CD4-positive, alpha-beta memory T cell (primary cell): ENCODE measurements around the gene PRDM5. TPM values are rescaled to one million over a fixed set of nuclear protein-coding genes. Genes with fewer than 3 reads are reported as not detected.

ENCODE experiments used
- CTCF ChIA-PET: fragments of 350-600 bp; sonication (Branson Sonifier 250); formaldehyde crosslinking; loops from one replicate; lab custom pipeline; 2021; ENCODE audit warnings: inconsistent platforms; ENCODE audit not compliant: partially characterized antibody; lab: Charles Lee
- POLR2A ChIA-PET: fragments of 350-600 bp; sonication (Branson Sonifier 250); formaldehyde crosslinking; loops from one replicate; lab custom pipeline; 2021; ENCODE audit not compliant: partially characterized antibody; lab: Charles Lee
- DNase-seq, 5 donors: peaks; one replicate each; pipeline versions ENCODE4 v3.0.0 to v3.0.0-alpha.2; 2020 to 2022; ENCODE audit warnings: mixed read lengths in 1 of 5
- H3K27ac ChIP-seq: one replicate; pipeline ENCODE4 v1.7.0; 2013; ENCODE audit warnings: low read depth, low read length
- H3K27me3 ChIP-seq: 2 replicates; pipeline ENCODE4 v1.7.0; 2013; ENCODE audit warnings: mild to moderate bottlenecking, low read length, moderate library complexity; ENCODE audit not compliant: insufficient read depth
- H3K36me3 ChIP-seq: 2 replicates; pipeline ENCODE4 v1.7.0; 2013; ENCODE audit warnings: mild to moderate bottlenecking, low read length, moderate library complexity; ENCODE audit not compliant: insufficient read depth
- H3K4me1 ChIP-seq: 2 replicates; pipeline ENCODE4 v1.7.0; 2013; ENCODE audit warnings: mild to moderate bottlenecking, low read length, moderate library complexity; ENCODE audit not compliant: insufficient read depth
- H3K4me3 ChIP-seq, 2 donors: one replicate each; pipeline ENCODE4 v1.7.0; 2013; ENCODE audit warnings: low read length in 2 of 2, mild to moderate bottlenecking in 1 of 2
- H3K9me3 ChIP-seq, 2 donors: one replicate each; pipeline ENCODE4 v1.7.0; 2013; ENCODE audit warnings: low read length in 2 of 2, control low read depth in 1 of 2; ENCODE audit not compliant: control insufficient read depth in 1 of 2
- H3K27ac Mint-ChIP-seq, 7 donors: one replicate each; pipeline ENCODE4 v1.8.0; 2020 to 2021; ENCODE audit warnings: mixed read lengths in 7 of 7, mild to moderate bottlenecking in 6 of 7, inconsistent platforms in 3 of 7, moderate library complexity in 3 of 7
- H3K27me3 Mint-ChIP-seq, 2 donors: one replicate each; pipeline ENCODE4 v1.8.0; 2020 to 2021; ENCODE audit warnings: mixed read lengths in 2 of 2
- H3K36me3 Mint-ChIP-seq, 2 donors: one replicate each; pipeline ENCODE4 v1.8.0; 2020 to 2021; ENCODE audit warnings: mixed read lengths in 2 of 2, inconsistent platforms in 1 of 2, mild to moderate bottlenecking in 1 of 2
- H3K4me1 Mint-ChIP-seq, 4 donors: one replicate each; pipeline ENCODE4 v1.8.0; 2020 to 2021; ENCODE audit warnings: mixed read lengths in 4 of 4, mild to moderate bottlenecking in 1 of 4
- H3K4me3 Mint-ChIP-seq, 8 donors: one replicate each; pipeline ENCODE4 v1.8.0; 2020 to 2021; ENCODE audit warnings: mixed read lengths in 8 of 8, mild to moderate bottlenecking in 7 of 8, moderate library complexity in 6 of 8, inconsistent platforms in 3 of 8
- H3K9me3 Mint-ChIP-seq, 8 donors: one replicate each; pipeline ENCODE4 v1.8.0; 2020 to 2021; ENCODE audit warnings: mixed read lengths in 8 of 8, mild to moderate bottlenecking in 5 of 8, inconsistent platforms in 3 of 8, moderate library complexity in 1 of 8
- intact Hi-C: fragments of 100-400 bp; cut with micrococcal nuclease; formaldehyde crosslinking; loops from one replicate; pipeline ENCODE4 v1.15.1; 2023
- polyA plus RNA-seq, 2 donors: library from polyadenylated mRNA; unstranded; fragments of 300-500 nt; fragmentation: Illumina TruSeq; gene quantifications; one replicate each; pipeline ENCODE4 v1.2.3, GENCODE V29; 2021
- total RNA-seq, 2 experiments: library from RNA; stranded (reverse); gene quantifications; one replicate each; pipeline ENCODE4 v1.2.3, GENCODE V29; 2021

Gene PRDM5
- total and polyA plus RNA-seq, 4 experiments from 2014 or later: 0.24 to 0.84 (median 0.36) TPM

GRCh38 chr4:120844528-120844921 is 78.0 kb downstream of the PRDM5 start:
- no peak overlapping the region for H3K4me3 ChIP-seq
- no peaks in the 10 kb centered on the region for H3K4me1 ChIP-seq
- intact Hi-C loops: no loop called here
- H3K9me3 ChIP-seq: no peaks in the 10 kb centered on the region
- Mint-ChIP-seq H3K27ac (no peak overlapping the region), H3K36me3 (no peaks in the 10 kb centered on the region), H3K4me1 (peaks cover 3 to 7% (median 6%) of the 10 kb centered on the region in 4 donors), H3K27me3 (no peaks in the 10 kb centered on the region), H3K9me3 (no peaks in the 10 kb centered on the region), H3K4me3 (no peak overlapping the region)
- H3K36me3 ChIP-seq: no peaks in the 10 kb centered on the region
- ChIA-PET CTCF (interaction anchor here (0.6 to 1.5 kb wide), 2 partner anchors 127 to 463 kb away, joined by 3 to 4 read pairs; no protein-coding TSS in a partner anchor), POLR2A (no interaction called here)
- no peak overlapping the region for H3K27ac ChIP-seq
- no peak for DNase-seq
- H3K27me3 ChIP-seq: no peaks in the 10 kb centered on the region

- Mint-ChIP-seq H3K4me3 (no peak overlapping the region), H3K36me3 (no peaks in the 10 kb centered on the region), H3K4me1 (peaks cover 3 to 7% (median 6%) of the 10 kb centered on the region in 4 donors), H3K9me3 (no peaks in the 10 kb centered on the region), H3K27ac (no peak overlapping the region), H3K27me3 (no peaks in the 10 kb centered on the region)
- Histone ChIP-seq H3K4me3 (no peak overlapping the region), H3K36me3 (no peaks in the 10 kb centered on the region), H3K9me3 (no peaks in the 10 kb centered on the region), H3K27ac (no peak overlapping the region), H3K4me1 (no peaks in the 10 kb centered on the region), H3K27me3 (no peaks in the 10 kb centered on the region)
- DNase-seq: peak in 1 of 5 donors; percentile 1
- intact Hi-C loops: no loop called here
- ChIA-PET POLR2A (no interaction called here), CTCF (interaction anchor here (0.6 to 1.5 kb wide), 2 partner anchors 126 to 464 kb away, joined by 3 to 4 read pairs; no protein-coding TSS in a partner anchor)
These were observed 78.5 kb downstream of the PRDM5 start for GRCh38 chr4:120843849-120844527.

GRCh38 chr4:120842031-120842430 is 80.5 kb downstream of the PRDM5 start:
- intact Hi-C loops: no loop called here
- no peaks in the 10 kb centered on the region for H3K9me3 ChIP-seq
- no peak for DNase-seq
- H3K4me1 Mint-ChIP-seq: peaks cover 3 to 7% (median 6%) of the 10 kb centered on the region in 4 donors
- no peaks in the 10 kb centered on the region for H3K9me3 Mint-ChIP-seq
- H3K27me3 ChIP-seq: no peaks in the 10 kb centered on the region
- POLR2A ChIA-PET: no interaction called here
- no peak overlapping the region for H3K4me3 Mint-ChIP-seq
- H3K36me3 ChIP-seq: no peaks in the 10 kb centered on the region
- H3K36me3 Mint-ChIP-seq: no peaks in the 10 kb centered on the region
- no peaks in the 10 kb centered on the region for H3K4me1 ChIP-seq
- CTCF ChIA-PET: no interaction called here
- H3K27ac ChIP-seq: no peak overlapping the region
- H3K27ac Mint-ChIP-seq: no peak overlapping the region
- no peak overlapping the region for H3K4me3 ChIP-seq
- H3K27me3 Mint-ChIP-seq: peaks cover 0 to 2% of the 10 kb centered on the region in 2 donors

GRCh38 chr4:120841580-120841979 is 80.9 kb downstream of the PRDM5 start:
- ChIA-PET POLR2A (no interaction called here), CTCF (no interaction called here)
- H3K27ac ChIP-seq: no peak overlapping the region
- intact Hi-C loops: no loop called here
- no peaks in the 10 kb centered on the region for H3K27me3 ChIP-seq
- Mint-ChIP-seq H3K27me3 (peaks cover 0 to 2% of the 10 kb centered on the region in 2 donors), H3K4me3 (no peak overlapping the region), H3K9me3 (no peaks in the 10 kb centered on the region), H3K4me1 (peaks cover 3 to 7% (median 6%) of the 10 kb centered on the region in 4 donors), H3K27ac (no peak overlapping the region), H3K36me3 (no peaks in the 10 kb centered on the region)
- no peak overlapping the region for H3K4me3 ChIP-seq
- no peaks in the 10 kb centered on the region for H3K36me3 ChIP-seq
- H3K9me3 ChIP-seq: no peaks in the 10 kb centered on the region
- no peaks in the 10 kb centered on the region for H3K4me1 ChIP-seq
- no peak for DNase-seq

DNA sequence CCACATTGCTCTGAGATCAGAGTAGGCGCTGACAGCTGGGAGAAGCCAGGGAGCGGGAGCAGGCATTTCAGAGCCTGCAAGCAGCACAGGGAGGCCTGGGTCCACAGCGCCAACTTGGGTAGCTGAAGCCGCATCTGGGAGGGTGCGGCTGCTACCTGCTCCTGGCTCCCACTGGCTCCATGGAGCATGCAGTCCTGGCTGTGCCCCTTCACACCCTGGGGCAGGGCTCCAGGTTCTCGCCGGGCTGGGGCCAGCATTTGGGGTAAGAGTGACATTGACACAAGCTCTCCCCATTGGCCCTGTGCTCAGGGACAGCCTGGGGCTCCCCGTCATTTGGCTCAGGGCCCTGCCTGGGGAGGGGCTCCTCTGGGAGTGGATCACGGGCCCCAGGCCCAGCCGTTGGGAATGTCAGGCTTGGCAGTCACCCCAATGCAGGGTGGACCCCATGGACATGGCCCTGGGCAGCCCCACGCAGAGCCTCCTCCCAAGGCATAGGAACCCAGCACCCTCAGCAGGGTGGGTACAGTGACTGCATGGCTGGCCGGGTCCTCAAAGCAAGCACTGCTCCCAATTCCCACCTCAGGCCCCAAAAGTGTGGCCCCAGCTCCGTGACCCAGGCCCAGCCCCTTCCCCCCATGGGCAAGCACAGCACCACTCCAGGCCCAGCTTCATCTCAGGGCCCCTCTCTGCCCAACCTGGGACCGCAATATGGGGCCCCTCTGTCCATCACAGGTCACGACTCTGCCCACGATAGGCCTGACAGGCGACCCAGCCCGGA is 82.4 kb downstream of the PRDM5 start:
- Histone ChIP-seq H3K9me3 (no peaks in the 10 kb centered on the region), H3K27ac (no peak overlapping the region), H3K4me3 (no peak overlapping the region), H3K27me3 (no peaks in the 10 kb centered on the region), H3K4me1 (no peaks in the 10 kb centered on the region), H3K36me3 (no peaks in the 10 kb centered on the region)
- H3K27me3 Mint-ChIP-seq: peaks cover 0 to 2% of the 10 kb centered on the region in 2 donors
- intact Hi-C loops: no loop called here
- peak in 1 of 5 donors; percentile 27 for DNase-seq
- H3K36me3 Mint-ChIP-seq: no peaks in the 10 kb centered on the region
- H3K4me3 Mint-ChIP-seq: no peak overlapping the region
- peaks cover 0 to 1% (median 0%) of the 10 kb centered on the region in 8 donors for H3K9me3 Mint-ChIP-seq
- peaks cover 3 to 7% (median 6%) of the 10 kb centered on the region in 4 donors for H3K4me1 Mint-ChIP-seq
- ChIA-PET POLR2A (no interaction called here), CTCF (no interaction called here)
- no peak overlapping the region for H3K27ac Mint-ChIP-seq

DNA sequence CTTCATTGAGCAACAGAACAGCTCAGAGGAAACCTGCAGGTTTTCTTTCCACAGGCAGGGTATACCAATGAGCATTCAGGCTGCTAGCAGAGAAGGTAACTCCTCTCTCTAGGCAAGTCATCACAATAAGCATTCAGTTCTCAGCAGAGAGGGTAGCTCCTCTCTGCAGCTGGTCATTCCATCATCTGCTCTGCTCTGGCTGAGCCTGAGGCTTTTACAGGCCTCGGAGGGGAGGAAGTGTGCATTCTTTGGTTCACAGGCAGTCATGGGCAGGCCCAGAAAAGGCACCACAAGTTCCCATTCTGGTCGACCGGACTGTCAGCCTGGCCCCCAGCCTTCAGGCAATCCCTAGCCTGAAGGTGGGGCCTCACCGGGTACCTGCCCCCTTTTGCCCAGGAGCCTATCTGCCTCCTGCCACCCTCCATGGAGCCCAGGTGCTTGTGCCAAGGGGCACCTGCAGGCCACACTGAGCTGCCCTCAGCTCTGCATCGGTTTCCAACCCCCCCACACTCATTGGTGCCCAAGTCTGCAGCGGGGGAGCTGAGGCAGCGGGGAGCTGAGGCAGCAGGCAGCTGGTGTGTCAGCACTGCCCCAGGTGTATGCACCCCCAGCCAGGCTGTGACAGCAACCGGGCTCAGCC is 83.1 kb downstream of the PRDM5 start:
- H3K27ac Mint-ChIP-seq: no peak overlapping the region
- H3K4me1 Mint-ChIP-seq: peaks cover under 1 to 3% (median 1%) of the 10 kb centered on the region in 4 donors
- Histone ChIP-seq H3K27ac (no peak overlapping the region), H3K36me3 (no peaks in the 10 kb centered on the region), H3K4me1 (no peaks in the 10 kb centered on the region), H3K27me3 (no peaks in the 10 kb centered on the region), H3K9me3 (no peaks in the 10 kb centered on the region), H3K4me3 (no peak overlapping the region)
- intact Hi-C loops: no loop called here
- no peak for DNase-seq
- peaks cover 0 to 4% (median 3%) of the 10 kb centered on the region in 8 donors for H3K9me3 Mint-ChIP-seq
- H3K4me3 Mint-ChIP-seq: no peak overlapping the region
- CTCF ChIA-PET: no interaction called here
- peaks cover 0 to 2% of the 10 kb centered on the region in 2 donors for H3K27me3 Mint-ChIP-seq
- POLR2A ChIA-PET: no interaction called here
- H3K36me3 Mint-ChIP-seq: no peaks in the 10 kb centered on the region

DNA sequence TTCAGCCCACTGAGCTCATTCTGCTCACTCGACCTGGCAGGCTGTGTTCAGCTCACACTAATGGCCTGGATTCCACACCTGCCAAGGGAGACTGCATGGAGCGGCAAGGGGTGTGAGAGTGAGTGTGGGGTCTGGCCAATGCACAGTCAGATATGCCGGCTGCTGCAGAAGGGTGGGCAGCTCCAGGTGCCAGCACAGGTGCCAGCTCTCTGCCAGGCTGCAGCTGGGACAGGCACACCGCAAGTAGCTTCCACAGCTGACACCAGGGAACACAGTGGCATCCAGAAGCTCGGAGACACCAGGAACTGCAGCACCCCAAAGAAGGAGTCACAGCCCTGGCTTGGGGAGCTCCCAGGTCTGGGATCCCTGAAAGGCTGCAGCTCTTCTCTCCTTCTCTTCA is 83.7 kb downstream of the PRDM5 start:
- H3K27me3 ChIP-seq: no peaks in the 10 kb centered on the region
- H3K4me3 Mint-ChIP-seq: no peak overlapping the region
- CTCF ChIA-PET: no interaction called here

More for the DNA sequence above, 83.7 kb downstream of the PRDM5 start:
- H3K9me3 Mint-ChIP-seq: peaks cover 0 to 11% (median 6%) of the 10 kb centered on the region in 8 donors
- Histone ChIP-seq H3K4me3 (no peak overlapping the region), H3K9me3 (no peaks in the 10 kb centered on the region), H3K27ac (no peak overlapping the region), H3K36me3 (no peaks in the 10 kb centered on the region), H3K4me1 (no peaks in the 10 kb centered on the region)
- H3K27me3 Mint-ChIP-seq: peaks cover 0 to 2% of the 10 kb centered on the region in 2 donors
- intact Hi-C loops: no loop called here
- no peaks in the 10 kb centered on the region for H3K36me3 Mint-ChIP-seq
- DNase-seq: no peak
- H3K27ac Mint-ChIP-seq: no peak overlapping the region
- POLR2A ChIA-PET: no interaction called here
- peaks cover 0 to 2% (median 0%) of the 10 kb centered on the region in 4 donors for H3K4me1 Mint-ChIP-seq
